GM12801 (cell line): ENCODE measurements around the gene FAM120A.

Experiments
- TF ChIP-seq, protein P1 (sequence below): IDR thresholded peaks from one replicate; pipeline ENCODE4 v1.5.1; 2011; ENCODE audit warnings: control low read depth; ENCODE audit not compliant: insufficient read length; ENCODE audit errors: extremely low read depth

The FAM120A gene

DNA sequence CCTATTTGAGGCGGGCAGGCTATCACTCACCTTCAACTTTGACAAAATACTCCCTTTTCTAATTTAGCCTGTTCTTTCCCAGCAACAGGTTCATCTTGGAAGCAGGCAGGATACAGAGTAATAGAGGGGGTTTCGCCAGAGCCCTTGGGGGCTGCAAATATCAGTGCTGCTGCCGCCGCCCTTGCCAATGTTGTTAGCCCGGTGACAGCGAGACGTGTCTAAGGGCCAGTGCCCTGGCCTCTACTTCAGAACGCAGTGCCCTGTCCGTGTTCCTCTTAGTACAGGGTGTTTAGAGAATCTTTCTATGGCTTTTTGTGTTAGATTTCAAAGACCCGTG lies 1.2 kb downstream of the FAM120A start:
- TF ChIP-seq, protein P1, sequence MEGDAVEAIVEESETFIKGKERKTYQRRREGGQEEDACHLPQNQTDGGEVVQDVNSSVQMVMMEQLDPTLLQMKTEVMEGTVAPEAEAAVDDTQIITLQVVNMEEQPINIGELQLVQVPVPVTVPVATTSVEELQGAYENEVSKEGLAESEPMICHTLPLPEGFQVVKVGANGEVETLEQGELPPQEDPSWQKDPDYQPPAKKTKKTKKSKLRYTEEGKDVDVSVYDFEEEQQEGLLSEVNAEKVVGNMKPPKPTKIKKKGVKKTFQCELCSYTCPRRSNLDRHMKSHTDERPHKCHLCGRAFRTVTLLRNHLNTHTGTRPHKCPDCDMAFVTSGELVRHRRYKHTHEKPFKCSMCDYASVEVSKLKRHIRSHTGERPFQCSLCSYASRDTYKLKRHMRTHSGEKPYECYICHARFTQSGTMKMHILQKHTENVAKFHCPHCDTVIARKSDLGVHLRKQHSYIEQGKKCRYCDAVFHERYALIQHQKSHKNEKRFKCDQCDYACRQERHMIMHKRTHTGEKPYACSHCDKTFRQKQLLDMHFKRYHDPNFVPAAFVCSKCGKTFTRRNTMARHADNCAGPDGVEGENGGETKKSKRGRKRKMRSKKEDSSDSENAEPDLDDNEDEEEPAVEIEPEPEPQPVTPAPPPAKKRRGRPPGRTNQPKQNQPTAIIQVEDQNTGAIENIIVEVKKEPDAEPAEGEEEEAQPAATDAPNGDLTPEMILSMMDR = no peak

DNA sequence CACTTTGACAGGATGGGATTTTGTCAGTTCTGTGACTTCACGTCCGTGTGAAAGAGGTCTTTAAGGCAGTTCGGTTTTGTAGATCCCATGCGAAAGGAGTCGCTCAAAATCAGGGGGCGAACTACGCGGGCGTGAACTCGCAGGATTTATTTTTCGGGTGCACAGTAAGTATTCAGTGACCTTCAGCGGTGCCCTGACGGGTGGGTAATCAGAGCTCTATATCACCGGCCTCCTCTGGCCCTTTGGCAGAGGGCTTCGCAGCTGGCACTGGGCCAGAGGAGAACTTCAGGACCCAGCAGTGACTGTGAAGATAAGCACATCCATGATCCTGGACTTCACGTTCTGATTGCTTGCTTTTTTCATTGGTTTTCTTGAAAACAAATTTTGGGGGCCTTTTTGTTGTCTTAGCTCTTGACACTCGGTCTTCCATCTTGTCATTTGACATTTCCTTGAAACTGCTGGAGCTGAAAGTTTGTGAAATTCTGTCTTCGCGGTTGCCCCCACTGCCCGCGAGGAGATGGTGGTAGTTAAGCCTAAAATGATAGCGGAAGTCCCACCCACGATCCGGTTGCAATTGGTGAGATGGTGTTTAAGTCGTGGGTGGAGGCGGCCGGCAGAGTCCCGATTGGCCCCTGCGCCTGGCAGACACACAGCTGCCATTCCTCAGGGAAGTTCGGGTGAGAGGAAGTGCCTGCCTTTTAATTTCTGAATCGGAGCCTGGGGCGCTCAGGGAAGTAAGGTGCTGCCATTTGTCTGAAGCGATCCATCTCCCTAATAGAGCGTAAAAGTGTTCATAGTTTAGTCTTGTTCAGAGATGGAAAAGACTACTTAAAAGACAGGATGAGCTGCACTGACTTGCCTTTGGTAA lies 1.8 kb downstream of the FAM120A start, which contains the start of gene FAM120AOS:
TSS of gene FAM120AOS (minus strand) at position 535 of the 868 bp plus-strand sequence. CDS start 872 bp downstream, outside the sequence.
- TF ChIP-seq, protein P1 = no peak

DNA sequence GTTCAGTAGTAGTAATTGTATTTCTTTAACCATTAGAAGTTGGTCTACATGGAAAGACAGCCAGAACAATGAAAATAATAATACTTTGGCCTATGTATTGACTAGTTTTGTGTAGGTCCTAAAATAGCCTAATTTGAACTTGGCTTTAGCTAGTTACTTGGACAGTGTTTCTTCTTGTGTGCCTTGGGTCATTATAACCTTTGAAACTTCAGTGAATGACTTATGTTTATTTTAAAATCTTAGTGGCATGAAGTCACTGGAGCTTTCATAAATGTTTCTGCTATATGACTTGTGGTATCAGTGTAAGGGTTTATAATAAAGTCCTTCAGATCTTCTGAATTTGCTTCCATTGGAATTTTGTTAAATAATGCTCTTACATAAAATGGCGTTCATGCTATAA lies 4.5 kb downstream of the FAM120A start:
- TF ChIP-seq, protein P1 = no peak

DNA sequence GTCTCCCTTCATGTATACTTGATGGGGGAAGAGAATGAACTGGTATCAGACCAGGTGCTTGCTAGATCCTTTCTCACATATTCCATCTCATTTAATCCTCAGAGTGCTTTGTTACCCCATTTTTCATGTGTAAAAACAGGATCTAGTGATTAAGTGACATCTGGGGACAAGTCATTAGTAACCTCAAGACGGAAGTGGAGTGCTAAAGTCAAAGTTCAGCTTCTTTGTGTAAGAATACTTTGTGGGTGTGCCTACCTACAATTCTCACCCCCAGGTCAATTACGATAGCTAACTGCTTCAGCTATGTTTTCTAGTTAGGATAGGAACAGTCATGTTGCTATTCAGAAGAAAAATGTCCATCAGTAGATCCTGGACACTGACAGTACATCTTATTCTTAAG lies 5.0 kb downstream of the FAM120A start:
- TF ChIP-seq, protein P1 = no peak

DNA sequence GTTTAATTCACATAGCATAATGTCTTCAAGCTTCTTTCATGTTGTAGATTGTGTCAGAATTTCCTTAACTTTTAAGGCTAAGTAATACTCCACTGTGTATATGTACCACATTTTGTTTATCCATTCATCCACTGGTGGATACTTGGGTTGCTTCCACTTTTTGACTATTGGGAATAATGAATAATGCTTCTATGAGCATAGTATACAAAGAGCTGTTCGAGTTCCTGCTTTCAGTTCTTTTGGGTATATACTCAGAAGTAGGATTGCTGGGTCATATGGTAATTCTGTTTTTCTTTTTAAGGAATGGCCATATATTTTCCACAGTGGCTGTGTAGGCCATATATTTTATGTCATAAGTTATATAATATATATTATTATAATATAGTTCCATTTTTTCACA lies 5.5 kb downstream of the FAM120A start:
- TF ChIP-seq, protein P1 = no peak

DNA sequence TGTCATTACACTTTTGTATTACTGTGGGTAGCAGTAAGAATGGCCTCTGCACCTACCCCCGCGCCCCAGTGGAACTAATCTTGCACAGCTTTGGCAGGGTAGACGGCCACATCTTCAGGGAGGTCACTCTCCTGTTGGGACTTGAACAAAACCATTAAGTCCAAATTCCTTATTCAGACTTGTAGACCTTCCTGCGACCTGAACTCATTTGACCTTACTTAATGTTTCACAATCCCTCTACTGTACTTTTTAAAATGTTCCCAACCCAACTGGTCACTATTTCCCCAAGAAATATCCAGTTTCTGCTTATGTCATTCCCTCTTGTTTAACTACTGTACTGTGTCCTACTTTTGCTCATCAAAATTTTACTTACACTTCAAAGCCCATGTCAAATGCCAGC lies 7.2 kb downstream of the FAM120A start:
- TF ChIP-seq, protein P1 = no peak

DNA sequence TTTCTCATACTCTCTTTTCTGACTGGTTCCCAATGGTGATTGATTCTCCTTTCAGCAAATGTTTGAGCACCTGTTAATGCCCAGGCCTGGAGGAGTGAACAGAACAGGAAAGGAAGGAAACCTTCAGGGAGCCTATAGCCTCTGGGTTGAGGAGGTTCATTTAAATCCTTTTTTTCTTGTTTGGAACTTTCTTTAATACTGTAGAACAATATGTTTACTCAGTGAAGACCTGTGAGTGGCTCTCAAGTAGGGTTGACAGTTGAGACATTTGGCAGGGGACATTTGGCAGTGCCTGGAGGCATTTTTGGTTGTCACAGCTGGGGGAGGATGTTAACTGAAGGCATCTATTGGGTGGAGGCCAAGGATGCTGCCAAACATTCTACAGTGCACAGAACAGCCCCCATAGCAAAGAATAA lies 8.0 kb downstream of the FAM120A start:
- TF ChIP-seq, protein P1 = no peak
